ENCODE data around the gene GIT1.

Gene GIT1

GRCh38 chr17:29615048-29615385 is 25.6 kb upstream of the GIT1 start:
- no peak for DNase-seq

- no peak for DNase-seq
Observed at GRCh38 chr17:29614349-29615047, 25.1 kb upstream of the GIT1 start.

GRCh38 chr17:29613856-29614255 is 24.4 kb upstream of the GIT1 start:
- no peak for DNase-seq

- DNase-seq = no peak
Observed at GRCh38 chr17:29613352-29613837, 23.9 kb upstream of the GIT1 start.

GRCh38 chr17:29612404-29613280 is 23.2 kb upstream of the GIT1 start:
- no peak for DNase-seq

GRCh38 chr17:29612094-29612403 is 22.6 kb upstream of the GIT1 start:
- no peak for DNase-seq

GRCh38 chr17:29611351-29612093 is 22.1 kb upstream of the GIT1 start:
- DNase-seq = no peak

GRCh38 chr17:29610395-29610794 is 20.9 kb upstream of the GIT1 start:
- DNase-seq = no peak

- no peak for DNase-seq
Observed at GRCh38 chr17:29608986-29609385, 19.5 kb upstream of the GIT1 start.

- DNase-seq = no peak
Observed at GRCh38 chr17:29607557-29608195, 18.2 kb upstream of the GIT1 start.

GRCh38 chr17:29603109-29603674 is 13.7 kb upstream of the GIT1 start:
- no peak for DNase-seq

- no peak for DNase-seq
Observed at GRCh38 chr17:29597361-29598172, 8.1 kb upstream of the GIT1 start.

- DNase-seq = no peak
Observed at GRCh38 chr17:29596811-29597210, 7.4 kb upstream of the GIT1 start.

GRCh38 chr17:29595943-29596774 is 6.7 kb upstream of the GIT1 start:
- DNase-seq = no peak

GRCh38 chr17:29595107-29595942 is 5.9 kb upstream of the GIT1 start:
- no peak for DNase-seq

GRCh38 chr17:29594519-29595090 is 5.2 kb upstream of the GIT1 start:
- DNase-seq = no peak

- DNase-seq = no peak
Observed at GRCh38 chr17:29593591-29594518, 4.4 kb upstream of the GIT1 start.

- DNase-seq = no peak
Observed at GRCh38 chr17:29592850-29593551, 3.6 kb upstream of the GIT1 start, which contains the start of gene ANKRD13B. Gene ANKRD13B, plus strand, starts transcription at chr17:29593132. Its CDS starts 490 bp downstream, at chr17:29593622.

Measured in GOT3 (cell line).